Sigmoid colon (tissue), 7 donors: ENCODE data around the gene C11orf68. TPM values are rescaled to one million over a fixed set of nuclear protein-coding genes. Genes with fewer than 3 reads are reported as not detected.

Source experiments
- DNase-seq: peaks from one replicate; pipeline ENCODE4 v3.0.0-alpha.2; 2019
- H3K27ac ChIP-seq, 4 donors: fragments of 200-600 bp; sonication (generic); one replicate each; pipeline ENCODE4 v1.5.1; 2016 to 2019; ENCODE audit warnings: mild to moderate bottlenecking in 1 of 4
- H3K27me3 ChIP-seq, 3 donors: fragments of 200-600 bp; sonication (generic); one replicate each; pipeline ENCODE4 v1.5.1; 2019; ENCODE audit warnings: mild to moderate bottlenecking in 1 of 3
- H3K36me3 ChIP-seq, 4 donors: fragments of 200-600 bp; sonication (generic); one replicate each; pipeline ENCODE4 v1.5.1; 2016 to 2019
- H3K4me1 ChIP-seq, 4 donors: fragments of 200-600 bp; sonication (generic); one replicate each; pipeline ENCODE4 v1.5.1; 2017 to 2019
- H3K4me3 ChIP-seq, 4 donors: fragments of 200-600 bp; sonication (generic); one replicate each; pipeline ENCODE4 v1.5.1; 2017 to 2019; ENCODE audit warnings: mild to moderate bottlenecking in 2 of 4, moderate library complexity in 1 of 4
- H3K9me3 ChIP-seq, 4 donors: fragments of 200-600 bp in 3 of 4; sonication (generic) in 3 of 4; one replicate each; pipeline versions ENCODE4 v1.5.1 to v1.6.1; 2013 to 2019
- CTCF ChIP-seq, 4 experiments: fragments of 450-650 bp in 3 of 4; fragments of 200-600 bp in 1 of 4; IDR thresholded peaks; one replicate each; pipeline ENCODE4 v1.5.1; 2016 to 2019; ENCODE audit warnings: antibody characterized with exemption in 4 of 4, mild to moderate bottlenecking in 3 of 4, moderate library complexity in 2 of 4
- EP300 ChIP-seq, 4 donors: sonication (generic); formaldehyde crosslinking; IDR thresholded peaks; one replicate each; pipeline ENCODE4 v1.6.1; 2017; ENCODE audit warnings: antibody characterized with exemption in 4 of 4
- POLR2A ChIP-seq, 2 donors: fragments of 450-650 bp; IDR thresholded peaks; one replicate each; pipeline ENCODE4 v1.6.1; 2016; ENCODE audit warnings: antibody characterized with exemption in 2 of 2, mild to moderate bottlenecking in 2 of 2, moderate library complexity in 2 of 2
- POLR2AphosphoS5 ChIP-seq, 4 donors: sonication (generic); formaldehyde crosslinking; IDR thresholded peaks; one replicate each; pipeline ENCODE4 v1.6.1; 2017; ENCODE audit warnings: antibody characterized with exemption in 4 of 4
- WGBS, 2 donors: extraction: QIAGEN DNeasy Blood & Tissue Kit; methylation state at CpG; one replicate each; pipeline ENCODE4 v1.1.7; 2013; 5-methylcytosine and 5-hydroxymethylcytosine counted together
- intact Hi-C: fragments of 100-400 bp; cut with DNase I; formaldehyde crosslinking; loops from one replicate; pipeline ENCODE4 v1.15.1; 2023
- polyA plus RNA-seq, 3 donors: library from polyadenylated mRNA; stranded (reverse); fragments of 200-250 nt; gene quantifications; one replicate each; pipeline ENCODE4 v1.2.3, GENCODE V29; 2013
- total RNA-seq, 4 donors: library from RNA; depleted of rRNA; stranded (reverse); fragments of >200 nt; gene quantifications; one replicate each; pipeline ENCODE4 v1.1.0, GENCODE V29; 2016
- donor health status: healthy with polysubstance abuse.
- donor health status: Bipolar disorder and iron deficiency.
- donor health status: healthy.

The C11orf68 gene
- total RNA-seq = 10 to 100 TPM; 22.1 to 36.3 (median 23.9) TPM
- 10 to 100 TPM; 23.4 to 26.1 (median 24.0) TPM for polyA plus RNA-seq

GRCh38 chr11:65918211-65919140 is at the start of gene C11orf68:
Gene C11orf68, minus strand, starts transcription at chr11:65919062. Its CDS starts 31 bp downstream, at chr11:65919031.
- intact Hi-C loops = loop anchor here (1.0 to 5.0 kb wide), 3 partner anchors 28 to 61 kb away; partner anchors contain the start of genes CCDC85B, CFL1 and SART1
- peaks cover 0 to 59% (median 53%) of the 10 kb centered on the region in 4 donors for H3K4me1 ChIP-seq
- H3K27ac ChIP-seq = peak within 1 kb of the TSS; percentile 95 to 99 (median 98)
- peaks cover 0 to 34% (median 6%) of the 10 kb centered on the region in 4 donors for H3K36me3 ChIP-seq
- TF ChIP-seq POLR2AphosphoS5 (IDR thresholded peaks at IDR 0.05) = peak; percentile 61 to 76 (median 64)
- TF ChIP-seq POLR2A (IDR thresholded peaks at IDR 0.05) = no peak
- TF ChIP-seq CTCF (IDR thresholded peaks at IDR 0.05) = no peak
- TF ChIP-seq EP300 (IDR thresholded peaks at IDR 0.05) = no peak
- WGBS, 2 donors = 4% methylated on average over 77 of the region's 77 CpGs
- H3K9me3 ChIP-seq = no peaks in the 10 kb centered on the region
- DNase-seq = peak; percentile 80
- H3K4me3 ChIP-seq = peak within 1 kb of the TSS; percentile 90 to 99 (median 97)
- H3K27me3 ChIP-seq = no peaks in the 10 kb centered on the region

GRCh38 chr11:65967329-65967934 is 48.6 kb upstream of the C11orf68 start:
- no peak for DNase-seq
- Histone ChIP-seq H3K27me3 (no peaks in the 10 kb centered on the region), H3K4me3 (no peak overlapping the region), H3K36me3 (peaks cover 49 to 74% (median 54%) of the 10 kb centered on the region in 4 donors), H3K27ac (no peak overlapping the region), H3K4me1 (peaks cover 0 to 20% (median 19%) of the 10 kb centered on the region in 4 donors), H3K9me3 (no peaks in the 10 kb centered on the region)
- no peak for TF ChIP-seq EP300 (IDR thresholded peaks at IDR 0.05)
- TF ChIP-seq POLR2A (IDR thresholded peaks at IDR 0.05) = no peak
- no peak for TF ChIP-seq CTCF (IDR thresholded peaks at IDR 0.05)
- no peak for TF ChIP-seq POLR2AphosphoS5 (IDR thresholded peaks at IDR 0.05)
- intact Hi-C loops = no loop called here
- 95 to 96% methylated on average over 30 of the region's 30 CpGs for WGBS, 2 donors

GRCh38 chr11:65965986-65966762 is 47.3 kb upstream of the C11orf68 start:
- 95 to 96% methylated on average over 36 of the region's 36 CpGs for WGBS, 2 donors
- no peak overlapping the region for H3K27ac ChIP-seq
- H3K27me3 ChIP-seq = no peaks in the 10 kb centered on the region
- DNase-seq = no peak
- H3K4me1 ChIP-seq = peaks cover 0 to 26% (median 24%) of the 10 kb centered on the region in 4 donors
- H3K4me3 ChIP-seq = no peak overlapping the region
- no peaks in the 10 kb centered on the region for H3K9me3 ChIP-seq
- intact Hi-C loops = no loop called here
- peaks cover 49 to 68% (median 54%) of the 10 kb centered on the region in 4 donors for H3K36me3 ChIP-seq
- TF ChIP-seq CTCF (IDR thresholded peaks at IDR 0.05) (no peak), POLR2A (IDR thresholded peaks at IDR 0.05) (no peak), POLR2AphosphoS5 (IDR thresholded peaks at IDR 0.05) (no peak), EP300 (IDR thresholded peaks at IDR 0.05) (no peak)

- no peak overlapping the region for H3K27ac ChIP-seq
- no peak for DNase-seq
- H3K4me1 ChIP-seq = peaks cover 0 to 31% (median 30%) of the 10 kb centered on the region in 4 donors
- TF ChIP-seq POLR2AphosphoS5 (IDR thresholded peaks at IDR 0.05) = no peak
- TF ChIP-seq POLR2A (IDR thresholded peaks at IDR 0.05) = no peak
- peaks cover 45 to 62% (median 53%) of the 10 kb centered on the region in 4 donors for H3K36me3 ChIP-seq
- no peaks in the 10 kb centered on the region for H3K27me3 ChIP-seq
- H3K4me3 ChIP-seq = no peak overlapping the region
- no peaks in the 10 kb centered on the region for H3K9me3 ChIP-seq
- 85 to 96% methylated on average over 10 of the region's 10 CpGs for WGBS, 2 donors
- intact Hi-C loops = no loop called here
These were observed 46.0 kb upstream of the C11orf68 start for GRCh38 chr11:65964906-65965305.
